ENCODE results near the gene TACR1. TPM values are rescaled to one million over a fixed set of nuclear protein-coding genes. Genes with fewer than 3 reads are reported as not detected.

The TACR1 gene
- total and polyA plus RNA-seq, 2 donors from 2014 or later, result 0.49 to 5.1 TPM

DNA sequence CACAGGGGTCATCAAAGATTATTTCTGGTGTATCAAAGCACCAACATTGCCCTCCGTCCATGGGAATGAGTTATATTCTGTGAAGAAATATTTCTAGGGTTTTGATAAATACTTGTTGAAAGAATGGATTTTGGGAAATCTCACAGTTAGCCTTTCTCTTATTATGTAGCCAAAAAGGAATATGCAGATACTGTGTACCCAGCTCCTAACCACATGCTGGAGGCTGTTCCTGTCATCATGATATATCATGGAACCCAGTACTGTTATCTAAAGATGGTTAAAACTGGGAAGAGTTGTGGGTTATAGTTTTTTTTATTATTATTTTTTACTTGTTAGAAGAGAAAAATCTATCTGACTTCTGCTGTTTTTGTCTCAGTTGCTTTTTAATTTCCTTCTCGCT lies 158.1 kb downstream of the TACR1 start:
- H3K27me3 ChIP-seq (ENCODE audit: control insufficient read depth, insufficient read depth, low read length), result no peaks in the 10 kb centered on the region
- H3K36me3 ChIP-seq (ENCODE audit: control insufficient read depth in 2 of 3, insufficient read depth in 3 of 3, low read length in 3 of 3), result no peaks in the 10 kb centered on the region
- H3K9ac ChIP-seq (ENCODE audit: low read length in 3 of 3), result no peak overlapping the region
- FAIRE-seq (no peak), DNase-seq (no peak)
- H3K4me3 ChIP-seq (ENCODE audit: low read length in 3 of 3), result no peak overlapping the region
- no peaks in the 10 kb centered on the region for H3K9me3 ChIP-seq (ENCODE audit: control insufficient read depth in 2 of 3, insufficient read depth in 1 of 3, low read length in 3 of 3)
- intact Hi-C loops (cut with DNase I), result no loop called here
- TF ChIP-seq, protein P1, sequence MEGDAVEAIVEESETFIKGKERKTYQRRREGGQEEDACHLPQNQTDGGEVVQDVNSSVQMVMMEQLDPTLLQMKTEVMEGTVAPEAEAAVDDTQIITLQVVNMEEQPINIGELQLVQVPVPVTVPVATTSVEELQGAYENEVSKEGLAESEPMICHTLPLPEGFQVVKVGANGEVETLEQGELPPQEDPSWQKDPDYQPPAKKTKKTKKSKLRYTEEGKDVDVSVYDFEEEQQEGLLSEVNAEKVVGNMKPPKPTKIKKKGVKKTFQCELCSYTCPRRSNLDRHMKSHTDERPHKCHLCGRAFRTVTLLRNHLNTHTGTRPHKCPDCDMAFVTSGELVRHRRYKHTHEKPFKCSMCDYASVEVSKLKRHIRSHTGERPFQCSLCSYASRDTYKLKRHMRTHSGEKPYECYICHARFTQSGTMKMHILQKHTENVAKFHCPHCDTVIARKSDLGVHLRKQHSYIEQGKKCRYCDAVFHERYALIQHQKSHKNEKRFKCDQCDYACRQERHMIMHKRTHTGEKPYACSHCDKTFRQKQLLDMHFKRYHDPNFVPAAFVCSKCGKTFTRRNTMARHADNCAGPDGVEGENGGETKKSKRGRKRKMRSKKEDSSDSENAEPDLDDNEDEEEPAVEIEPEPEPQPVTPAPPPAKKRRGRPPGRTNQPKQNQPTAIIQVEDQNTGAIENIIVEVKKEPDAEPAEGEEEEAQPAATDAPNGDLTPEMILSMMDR (IDR thresholded peaks at IDR 0.05; ENCODE audit: borderline replicate concordance, extremely low read depth, insufficient read depth), result no peak
- peaks cover 0 to 2% (median 2%) of the 10 kb centered on the region in 3 donors for H3K4me1 ChIP-seq (ENCODE audit: control insufficient read depth in 2 of 3, insufficient read depth in 2 of 3, low read depth in 1 of 3, low read length in 3 of 3)
- H3K27ac ChIP-seq (ENCODE audit: low read depth in 2 of 2, low read length in 2 of 2), result no peak overlapping the region

DNA sequence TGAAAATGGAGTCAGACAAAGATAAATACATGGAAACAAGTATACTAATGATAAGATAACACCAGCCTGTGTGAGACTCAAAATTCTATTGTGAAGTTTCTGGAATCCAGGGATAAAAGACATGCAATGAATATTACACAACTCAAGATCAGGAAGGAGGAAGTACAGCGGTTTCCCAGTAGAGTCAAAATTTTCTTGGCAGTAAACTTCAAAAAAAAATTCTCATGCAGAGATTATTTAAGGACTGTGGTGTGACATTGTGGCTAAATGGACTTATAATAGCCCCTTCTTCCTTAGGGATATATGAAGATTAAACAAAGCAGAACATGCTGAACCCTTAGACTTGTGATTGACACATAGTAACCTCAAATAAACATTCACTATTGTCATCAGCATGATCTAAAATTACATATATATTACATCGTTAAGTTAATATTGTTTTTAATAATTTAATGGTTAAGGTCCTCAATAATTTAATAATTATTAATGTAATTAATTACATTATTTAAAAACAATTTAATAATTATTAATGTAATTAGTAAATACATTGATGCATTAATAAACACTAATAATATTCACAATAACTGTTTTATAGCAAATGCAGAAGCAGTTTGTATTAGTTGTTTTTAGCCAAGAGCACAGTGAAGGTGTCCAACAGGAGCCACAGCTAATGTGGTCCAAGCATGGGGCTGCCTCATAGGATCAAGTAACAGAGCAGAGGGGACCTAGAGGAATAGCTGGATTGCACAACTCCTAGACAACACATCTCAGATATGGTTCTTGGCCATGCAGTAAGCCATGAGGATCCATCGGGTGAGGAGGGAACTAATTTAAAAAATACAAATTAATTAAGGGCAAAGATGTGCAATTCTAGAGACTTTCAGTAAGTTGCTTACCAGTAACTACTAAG lies 163.6 kb downstream of the TACR1 start:
- FAIRE-seq (peak; percentile 90), DNase-seq (no peak)
- TF ChIP-seq, protein P1 (IDR thresholded peaks at IDR 0.05; ENCODE audit: borderline replicate concordance, extremely low read depth, insufficient read depth), result no peak
- Histone ChIP-seq H3K9me3 (ENCODE audit: control insufficient read depth in 2 of 3, insufficient read depth in 1 of 3, low read length in 3 of 3) (no peaks in the 10 kb centered on the region), H3K9ac (ENCODE audit: low read length in 3 of 3) (no peak overlapping the region), H3K27me3 (ENCODE audit: control insufficient read depth, insufficient read depth, low read length) (no peaks in the 10 kb centered on the region), H3K4me3 (ENCODE audit: low read length in 3 of 3) (no peak overlapping the region), H3K27ac (ENCODE audit: low read depth in 2 of 2, low read length in 2 of 2) (no peak overlapping the region), H3K36me3 (ENCODE audit: control insufficient read depth in 2 of 3, insufficient read depth in 3 of 3, low read length in 3 of 3) (no peaks in the 10 kb centered on the region), H3K4me1 (ENCODE audit: control insufficient read depth in 2 of 3, insufficient read depth in 2 of 3, low read depth in 1 of 3, low read length in 3 of 3) (no peaks in the 10 kb centered on the region)
- intact Hi-C loops (cut with DNase I), result no loop called here

DNA sequence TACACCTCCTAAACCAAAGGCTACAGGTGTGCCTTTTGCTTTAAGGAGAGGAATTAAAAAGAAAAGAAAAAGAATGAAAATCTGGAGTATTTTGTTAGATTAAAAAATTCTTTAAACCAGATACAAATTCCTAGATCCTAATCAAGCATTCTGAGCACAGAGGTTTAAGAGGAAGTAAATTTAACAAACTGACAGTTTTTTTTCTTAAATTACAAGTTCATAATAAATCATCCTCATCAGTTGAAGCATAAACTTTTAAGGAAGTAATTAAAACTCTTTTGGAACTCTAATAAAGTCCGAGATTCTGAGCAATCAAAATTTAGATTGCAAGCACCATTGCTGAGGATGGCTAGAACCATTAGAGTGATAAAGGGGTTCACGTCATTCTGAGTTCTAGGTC lies 165.8 kb downstream of the TACR1 start:
- TF ChIP-seq, protein P1 (IDR thresholded peaks at IDR 0.05; ENCODE audit: borderline replicate concordance, extremely low read depth, insufficient read depth), result no peak
- FAIRE-seq, result no peak
- intact Hi-C loops (cut with DNase I), result no loop called here

More for the DNA sequence above, 165.8 kb downstream of the TACR1 start:
- DNase-seq, result no peak
- H3K36me3 ChIP-seq (ENCODE audit: control insufficient read depth in 2 of 3, insufficient read depth in 3 of 3, low read length in 3 of 3), result no peaks in the 10 kb centered on the region
- H3K27me3 ChIP-seq (ENCODE audit: control insufficient read depth, insufficient read depth, low read length), result no peaks in the 10 kb centered on the region
- no peak overlapping the region for H3K4me3 ChIP-seq (ENCODE audit: low read length in 3 of 3)
- H3K27ac ChIP-seq (ENCODE audit: low read depth in 2 of 2, low read length in 2 of 2), result no peak overlapping the region
- H3K9me3 ChIP-seq (ENCODE audit: control insufficient read depth in 2 of 3, insufficient read depth in 1 of 3, low read length in 3 of 3), result no peaks in the 10 kb centered on the region
- H3K4me1 ChIP-seq (ENCODE audit: control insufficient read depth in 2 of 3, insufficient read depth in 2 of 3, low read depth in 1 of 3, low read length in 3 of 3), result no peaks in the 10 kb centered on the region
- H3K9ac ChIP-seq (ENCODE audit: low read length in 3 of 3), result no peak overlapping the region

Data from kidney (tissue), 14 donors.